ENCODE measurements around the gene RRAGD.

- TF ChIP-seq CTCF (conservative IDR thresholded peaks at IDR 0.05; ENCODE audit: low read length) (no peak), EZH2phosphoT487 (IDR thresholded peaks at IDR 0.05; ENCODE audit: borderline replicate concordance) (no peak)
These were observed 930 bp upstream of the RRAGD start for GRCh38 chr6:89413006-89413400.
